ENCODE data around the gene KIF2A. TPM values are rescaled to one million over a fixed set of nuclear protein-coding genes. Genes with fewer than 3 reads are reported as not detected.

KIF2A gene
- total RNA-seq, 4 donors from 2014 or later: 23.3 to 28.6 (median 25.0) TPM

DNA sequence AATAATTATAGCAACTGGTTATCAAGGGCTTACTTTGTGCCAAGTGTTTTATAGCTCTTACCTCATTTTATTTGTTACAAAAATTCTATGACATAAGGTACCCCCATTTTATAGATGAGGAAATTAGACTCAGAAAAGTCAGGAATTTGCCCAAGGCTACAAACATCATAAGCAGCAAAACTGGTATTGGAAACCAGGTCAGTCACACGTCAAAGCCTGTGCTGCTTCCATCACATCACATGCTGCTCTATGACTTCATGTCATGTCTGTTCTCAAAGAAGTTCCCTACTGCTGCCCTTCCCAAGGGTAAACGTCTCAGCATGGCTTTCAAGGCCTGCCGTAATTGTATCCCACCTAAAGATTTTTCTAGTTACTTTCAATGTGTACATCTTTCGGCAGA, 6.9 kb upstream of the KIF2A start:
- H3K9me3 ChIP-seq: no peaks in the 10 kb centered on the region
- H3K27ac ChIP-seq: no peak overlapping the region
- no peaks in the 10 kb centered on the region for H3K4me1 ChIP-seq
- DNase-seq (ENCODE audit: low spot score in 2 of 2): no peak
- TF ChIP-seq POLR2AphosphoS5 (IDR thresholded peaks at IDR 0.05) (no peak), POLR2A (IDR thresholded peaks at IDR 0.05) (no peak), EP300 (IDR thresholded peaks at IDR 0.05) (no peak)
- TF ChIP-seq, protein P1, sequence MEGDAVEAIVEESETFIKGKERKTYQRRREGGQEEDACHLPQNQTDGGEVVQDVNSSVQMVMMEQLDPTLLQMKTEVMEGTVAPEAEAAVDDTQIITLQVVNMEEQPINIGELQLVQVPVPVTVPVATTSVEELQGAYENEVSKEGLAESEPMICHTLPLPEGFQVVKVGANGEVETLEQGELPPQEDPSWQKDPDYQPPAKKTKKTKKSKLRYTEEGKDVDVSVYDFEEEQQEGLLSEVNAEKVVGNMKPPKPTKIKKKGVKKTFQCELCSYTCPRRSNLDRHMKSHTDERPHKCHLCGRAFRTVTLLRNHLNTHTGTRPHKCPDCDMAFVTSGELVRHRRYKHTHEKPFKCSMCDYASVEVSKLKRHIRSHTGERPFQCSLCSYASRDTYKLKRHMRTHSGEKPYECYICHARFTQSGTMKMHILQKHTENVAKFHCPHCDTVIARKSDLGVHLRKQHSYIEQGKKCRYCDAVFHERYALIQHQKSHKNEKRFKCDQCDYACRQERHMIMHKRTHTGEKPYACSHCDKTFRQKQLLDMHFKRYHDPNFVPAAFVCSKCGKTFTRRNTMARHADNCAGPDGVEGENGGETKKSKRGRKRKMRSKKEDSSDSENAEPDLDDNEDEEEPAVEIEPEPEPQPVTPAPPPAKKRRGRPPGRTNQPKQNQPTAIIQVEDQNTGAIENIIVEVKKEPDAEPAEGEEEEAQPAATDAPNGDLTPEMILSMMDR (IDR thresholded peaks at IDR 0.05): no peak
- WGBS: 66% methylated on average over 4 of the region's 4 CpGs
- H3K27me3 ChIP-seq: no peaks in the 10 kb centered on the region
- H3K36me3 ChIP-seq: no peaks in the 10 kb centered on the region
- H3K4me3 ChIP-seq: no peak overlapping the region

GRCh38 chr5:62299600-62299999, 6.4 kb upstream of the KIF2A start:
- Histone ChIP-seq H3K9me3 (no peaks in the 10 kb centered on the region), H3K27ac (no peak overlapping the region), H3K36me3 (no peaks in the 10 kb centered on the region), H3K27me3 (no peaks in the 10 kb centered on the region), H3K4me3 (no peak overlapping the region), H3K4me1 (no peaks in the 10 kb centered on the region)
- WGBS: 77% methylated on average over 1 of the region's 1 CpG
- TF ChIP-seq EP300 (IDR thresholded peaks at IDR 0.05) (no peak), POLR2AphosphoS5 (IDR thresholded peaks at IDR 0.05) (no peak), POLR2A (IDR thresholded peaks at IDR 0.05) (no peak)
- TF ChIP-seq, protein P1 (IDR thresholded peaks at IDR 0.05): no peak
- no peak for DNase-seq (ENCODE audit: low spot score in 2 of 2)

- 41% methylated on average over 4 of the region's 4 CpGs for whole genome bisulfite sequencing
- peaks cover 13% of the 10 kb centered on the region for H3K4me1 ChIP-seq
- DNase-seq (ENCODE audit: low spot score in 2 of 2): no peak
- peak overlapping the region; percentile 76 for H3K4me3 ChIP-seq
- no peaks in the 10 kb centered on the region for H3K9me3 ChIP-seq
- TF ChIP-seq EP300 (IDR thresholded peaks at IDR 0.05) (no peak), POLR2AphosphoS5 (IDR thresholded peaks at IDR 0.05) (no peak), POLR2A (IDR thresholded peaks at IDR 0.05) (no peak)
- TF ChIP-seq, protein P1 (IDR thresholded peaks at IDR 0.05): no peak
- no peaks in the 10 kb centered on the region for H3K27me3 ChIP-seq
- H3K27ac ChIP-seq: peak overlapping the region; percentile 91
- no peaks in the 10 kb centered on the region for H3K36me3 ChIP-seq
Observed at GRCh38 chr5:62305358-62305714, 670 bp upstream of the KIF2A start.

GRCh38 chr5:62306323-62306895, 403 bp downstream of the KIF2A start:
- WGBS: 1% methylated on average over 18 of the region's 67 CpGs
- DNase-seq (ENCODE audit: low spot score in 2 of 2): peak; percentile 76 to 81
- TF ChIP-seq, protein P1 (IDR thresholded peaks at IDR 0.05): no peak
- TF ChIP-seq POLR2A (IDR thresholded peaks at IDR 0.05) (no peak), POLR2AphosphoS5 (IDR thresholded peaks at IDR 0.05) (no peak), EP300 (IDR thresholded peaks at IDR 0.05) (no peak)

DNA sequence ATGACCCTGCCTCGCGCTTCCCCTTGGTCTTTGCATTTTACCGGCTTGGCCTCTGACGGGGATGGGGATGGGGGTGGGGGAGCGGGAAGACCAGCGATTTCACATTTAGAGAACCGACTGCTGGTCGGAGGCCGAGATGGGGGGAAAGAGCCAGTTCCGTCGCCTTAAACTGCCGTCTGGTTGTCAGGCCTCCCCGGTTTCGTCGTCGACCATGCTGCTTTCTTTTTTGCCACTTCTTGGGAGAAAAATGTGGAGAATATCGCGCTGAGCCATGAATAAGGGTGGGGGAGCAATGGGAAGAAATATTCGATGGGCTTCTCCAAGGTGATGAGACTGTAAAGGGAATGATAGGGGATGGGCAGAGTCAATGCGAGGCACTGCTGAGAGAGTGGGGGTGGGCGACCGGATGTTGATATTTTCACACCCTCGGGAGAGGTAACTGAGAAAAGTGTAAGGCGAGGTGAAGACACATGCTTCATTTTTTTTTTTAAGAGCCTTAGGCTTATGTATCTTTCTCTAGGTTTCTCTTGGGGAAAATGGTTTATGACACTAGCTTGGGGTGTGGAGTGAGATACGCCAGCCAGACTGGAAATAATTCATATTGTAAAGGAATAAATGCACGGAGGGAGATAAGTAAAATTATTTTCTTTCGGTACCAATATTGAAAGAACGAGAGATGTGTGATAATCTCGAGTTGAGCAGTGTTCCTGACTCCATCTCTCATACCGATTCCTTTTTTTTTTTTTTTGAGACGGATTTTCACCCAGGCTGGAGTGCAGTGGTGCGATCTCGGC, 1.1 kb downstream of the KIF2A start:
- WGBS: 2% methylated on average over 27 of the region's 33 CpGs
- TF ChIP-seq, protein P1 (IDR thresholded peaks at IDR 0.05): no peak
- TF ChIP-seq EP300 (IDR thresholded peaks at IDR 0.05) (no peak), POLR2A (IDR thresholded peaks at IDR 0.05) (no peak)
- peak; percentile 69 to 82 for DNase-seq (ENCODE audit: low spot score in 2 of 2)

More at GRCh38 chr5:62306323-62306895, 403 bp downstream of the KIF2A start:
- Histone ChIP-seq H3K27ac (peak overlapping the region; percentile 91), H3K36me3 (no peaks in the 10 kb centered on the region), H3K4me3 (peak overlapping the region; percentile 76), H3K4me1 (peaks cover 16% of the 10 kb centered on the region), H3K27me3 (no peaks in the 10 kb centered on the region), H3K9me3 (no peaks in the 10 kb centered on the region)

More for the DNA sequence above, 1.1 kb downstream of the KIF2A start:
- Histone ChIP-seq H3K4me1 (peaks cover 20% of the 10 kb centered on the region), H3K9me3 (no peaks in the 10 kb centered on the region), H3K27me3 (no peaks in the 10 kb centered on the region), H3K27ac (peak overlapping the region; percentile 91), H3K4me3 (peak overlapping the region; percentile 76), H3K36me3 (no peaks in the 10 kb centered on the region)
